Liver (tissue), 3 donors: ENCODE data around the gene HES3.

ENCODE experiments used
- ATF3 ChIP-seq: IDR thresholded peaks from 2 replicates; pipeline ENCODE4 v1.6.1; 2016; ENCODE audit warnings: antibody characterized with exemption
- GABPA ChIP-seq, 2 donors: IDR thresholded peaks in 1 of 2; conservative IDR thresholded peaks in 1 of 2; 2 replicates each; pipeline ENCODE4 v1.6.1; 2016; ENCODE audit warnings: antibody characterized with exemption in 2 of 2, mild to moderate bottlenecking in 1 of 2, moderate library complexity in 1 of 2
- HNF4A ChIP-seq, 2 donors: conservative IDR thresholded peaks; 2 replicates each; pipeline ENCODE4 v1.6.1; 2016; ENCODE audit warnings: antibody characterized with exemption in 2 of 2, mild to moderate bottlenecking in 2 of 2
- HNF4G ChIP-seq: IDR thresholded peaks from 2 replicates; pipeline ENCODE4 v1.6.1; 2016; ENCODE audit warnings: antibody characterized with exemption
- JUND ChIP-seq, 2 donors: IDR thresholded peaks; 2 replicates each; pipeline ENCODE4 v1.6.1; 2016; ENCODE audit warnings: antibody characterized with exemption in 2 of 2
- MAX ChIP-seq: IDR thresholded peaks from 2 replicates; pipeline ENCODE4 v1.6.1; 2016; ENCODE audit warnings: antibody characterized with exemption
- NR2F2 ChIP-seq: IDR thresholded peaks from 2 replicates; pipeline ENCODE4 v1.6.1; 2016; ENCODE audit warnings: antibody characterized with exemption
- RAD21 ChIP-seq, 2 donors: IDR thresholded peaks; 2 replicates each; pipeline ENCODE4 v1.6.1; 2016; ENCODE audit warnings: antibody characterized with exemption in 2 of 2, mild to moderate bottlenecking in 2 of 2
- SP1 ChIP-seq: IDR thresholded peaks from 2 replicates; pipeline ENCODE4 v1.6.1; 2018; ENCODE audit warnings: antibody characterized with exemption, mild to moderate bottlenecking
- YY1 ChIP-seq: IDR thresholded peaks from 2 replicates; pipeline ENCODE4 v1.6.1; 2016; ENCODE audit warnings: antibody characterized with exemption, mild to moderate bottlenecking
- ZBTB33 ChIP-seq: IDR thresholded peaks from 2 replicates; pipeline ENCODE4 v1.6.1; 2016; ENCODE audit warnings: antibody characterized with exemption
- TF ChIP-seq, protein P1 (sequence below): fragments of 150-350 bp; IDR thresholded peaks from 2 replicates; pipeline ENCODE4 v1.5.1; 2017; ENCODE audit warnings: improper control_type of control experiment, low read depth, low read length; ENCODE audit not compliant: missing input control
- TF ChIP-seq, protein P2 (sequence below): IDR thresholded peaks from 2 replicates; pipeline ENCODE4 v1.6.1; 2016; ENCODE audit warnings: antibody characterized with exemption, mild to moderate bottlenecking
- donor health status: healthy.
- donor health status: healthy.

- TF ChIP-seq, protein P1, sequence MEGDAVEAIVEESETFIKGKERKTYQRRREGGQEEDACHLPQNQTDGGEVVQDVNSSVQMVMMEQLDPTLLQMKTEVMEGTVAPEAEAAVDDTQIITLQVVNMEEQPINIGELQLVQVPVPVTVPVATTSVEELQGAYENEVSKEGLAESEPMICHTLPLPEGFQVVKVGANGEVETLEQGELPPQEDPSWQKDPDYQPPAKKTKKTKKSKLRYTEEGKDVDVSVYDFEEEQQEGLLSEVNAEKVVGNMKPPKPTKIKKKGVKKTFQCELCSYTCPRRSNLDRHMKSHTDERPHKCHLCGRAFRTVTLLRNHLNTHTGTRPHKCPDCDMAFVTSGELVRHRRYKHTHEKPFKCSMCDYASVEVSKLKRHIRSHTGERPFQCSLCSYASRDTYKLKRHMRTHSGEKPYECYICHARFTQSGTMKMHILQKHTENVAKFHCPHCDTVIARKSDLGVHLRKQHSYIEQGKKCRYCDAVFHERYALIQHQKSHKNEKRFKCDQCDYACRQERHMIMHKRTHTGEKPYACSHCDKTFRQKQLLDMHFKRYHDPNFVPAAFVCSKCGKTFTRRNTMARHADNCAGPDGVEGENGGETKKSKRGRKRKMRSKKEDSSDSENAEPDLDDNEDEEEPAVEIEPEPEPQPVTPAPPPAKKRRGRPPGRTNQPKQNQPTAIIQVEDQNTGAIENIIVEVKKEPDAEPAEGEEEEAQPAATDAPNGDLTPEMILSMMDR = no peak
- TF ChIP-seq ZBTB33 = no peak
- TF ChIP-seq SP1 = no peak
- TF ChIP-seq JUND (IDR thresholded peaks at IDR 0.05) = no peak
- TF ChIP-seq NR2F2 = no peak
- TF ChIP-seq ATF3 = no peak
- TF ChIP-seq, protein P2, sequence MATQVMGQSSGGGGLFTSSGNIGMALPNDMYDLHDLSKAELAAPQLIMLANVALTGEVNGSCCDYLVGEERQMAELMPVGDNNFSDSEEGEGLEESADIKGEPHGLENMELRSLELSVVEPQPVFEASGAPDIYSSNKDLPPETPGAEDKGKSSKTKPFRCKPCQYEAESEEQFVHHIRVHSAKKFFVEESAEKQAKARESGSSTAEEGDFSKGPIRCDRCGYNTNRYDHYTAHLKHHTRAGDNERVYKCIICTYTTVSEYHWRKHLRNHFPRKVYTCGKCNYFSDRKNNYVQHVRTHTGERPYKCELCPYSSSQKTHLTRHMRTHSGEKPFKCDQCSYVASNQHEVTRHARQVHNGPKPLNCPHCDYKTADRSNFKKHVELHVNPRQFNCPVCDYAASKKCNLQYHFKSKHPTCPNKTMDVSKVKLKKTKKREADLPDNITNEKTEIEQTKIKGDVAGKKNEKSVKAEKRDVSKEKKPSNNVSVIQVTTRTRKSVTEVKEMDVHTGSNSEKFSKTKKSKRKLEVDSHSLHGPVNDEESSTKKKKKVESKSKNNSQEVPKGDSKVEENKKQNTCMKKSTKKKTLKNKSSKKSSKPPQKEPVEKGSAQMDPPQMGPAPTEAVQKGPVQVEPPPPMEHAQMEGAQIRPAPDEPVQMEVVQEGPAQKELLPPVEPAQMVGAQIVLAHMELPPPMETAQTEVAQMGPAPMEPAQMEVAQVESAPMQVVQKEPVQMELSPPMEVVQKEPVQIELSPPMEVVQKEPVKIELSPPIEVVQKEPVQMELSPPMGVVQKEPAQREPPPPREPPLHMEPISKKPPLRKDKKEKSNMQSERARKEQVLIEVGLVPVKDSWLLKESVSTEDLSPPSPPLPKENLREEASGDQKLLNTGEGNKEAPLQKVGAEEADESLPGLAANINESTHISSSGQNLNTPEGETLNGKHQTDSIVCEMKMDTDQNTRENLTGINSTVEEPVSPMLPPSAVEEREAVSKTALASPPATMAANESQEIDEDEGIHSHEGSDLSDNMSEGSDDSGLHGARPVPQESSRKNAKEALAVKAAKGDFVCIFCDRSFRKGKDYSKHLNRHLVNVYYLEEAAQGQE = no peak
- TF ChIP-seq HNF4A (conservative IDR thresholded peaks at IDR 0.05) = no peak
- no peak for TF ChIP-seq MAX
- TF ChIP-seq HNF4G = no peak
- TF ChIP-seq RAD21 (IDR thresholded peaks at IDR 0.05) = no peak
- no peak for TF ChIP-seq GABPA (IDR thresholded peaks at IDR 0.05 in 1 of 2, conservative IDR thresholded peaks at IDR 0.05 in 1 of 2)
- no peak for TF ChIP-seq YY1
Observed at GRCh38 chr1:6279613-6280383, 35.8 kb downstream of the HES3 start.
